ENCODE results near the gene CTNND2. TPM values are rescaled to one million over a fixed set of nuclear protein-coding genes. Genes with fewer than 3 reads are reported as not detected.

Gene CTNND2
- total and polyA plus RNA-seq, 3 donors from 2014 or later: 9.1 to 17.2 (median 11.3) TPM

- no peak for DNase-seq
- Histone ChIP-seq H3K36me3 (ENCODE audit: low read depth, missing control alignments) (no peaks in the 10 kb centered on the region), H3K27me3 (no peaks in the 10 kb centered on the region), H3K4me3 (no peak overlapping the region), H3K27ac (no peak overlapping the region), H3K4me1 (no peaks in the 10 kb centered on the region), H3K9me3 (no peaks in the 10 kb centered on the region)
- intact Hi-C loops (cut with DNase I; ENCODE audit: low total_unique reads): no loop called here
- WGBS, 2 donors: 88 to 91% methylated on average over 7 of the region's 7 CpGs
- TF ChIP-seq POLR2A (IDR thresholded peaks at IDR 0.05) (no peak), CTCF (IDR thresholded peaks at IDR 0.05) (no peak)
Observed at GRCh38 chr5:11527652-11528349, 376.4 kb downstream of the CTNND2 start.

- Histone ChIP-seq H3K27me3 (no peaks in the 10 kb centered on the region), H3K4me3 (no peak overlapping the region), H3K4me1 (no peaks in the 10 kb centered on the region), H3K36me3 (ENCODE audit: low read depth, missing control alignments) (no peaks in the 10 kb centered on the region), H3K9me3 (no peaks in the 10 kb centered on the region), H3K27ac (no peak overlapping the region)
- DNase-seq: no peak
- intact Hi-C loops (cut with DNase I; ENCODE audit: low total_unique reads): no loop called here
- TF ChIP-seq CTCF (IDR thresholded peaks at IDR 0.05) (no peak), POLR2A (IDR thresholded peaks at IDR 0.05) (no peak)
- 42 to 45% methylated on average over 2 of the region's 2 CpGs for WGBS, 2 donors
Observed at GRCh38 chr5:11525020-11525419, 379.2 kb downstream of the CTNND2 start.

- no peak for DNase-seq
- TF ChIP-seq CTCF (IDR thresholded peaks at IDR 0.05) (no peak), POLR2A (IDR thresholded peaks at IDR 0.05) (no peak)
- Histone ChIP-seq H3K36me3 (ENCODE audit: low read depth, missing control alignments) (no peaks in the 10 kb centered on the region), H3K4me3 (no peak overlapping the region), H3K27me3 (no peaks in the 10 kb centered on the region), H3K27ac (no peak overlapping the region), H3K9me3 (no peaks in the 10 kb centered on the region), H3K4me1 (no peaks in the 10 kb centered on the region)
- intact Hi-C loops (cut with DNase I; ENCODE audit: low total_unique reads): no loop called here
- WGBS, 2 donors: 52 to 57% methylated on average over 4 of the region's 4 CpGs
Observed at GRCh38 chr5:11524188-11524587, 380.1 kb downstream of the CTNND2 start.

- Histone ChIP-seq H3K4me3 (no peak overlapping the region), H3K4me1 (no peaks in the 10 kb centered on the region), H3K27ac (no peak overlapping the region), H3K27me3 (no peaks in the 10 kb centered on the region), H3K9me3 (no peaks in the 10 kb centered on the region), H3K36me3 (ENCODE audit: low read depth, missing control alignments) (no peaks in the 10 kb centered on the region)
- TF ChIP-seq POLR2A (IDR thresholded peaks at IDR 0.05): no peak
- TF ChIP-seq CTCF (IDR thresholded peaks at IDR 0.05): no peak
- WGBS, 2 donors: 92 to 93% methylated on average over 4 of the region's 4 CpGs
- no peak for DNase-seq
- intact Hi-C loops (cut with DNase I; ENCODE audit: low total_unique reads): no loop called here
Observed at GRCh38 chr5:11522796-11523195, 381.4 kb downstream of the CTNND2 start.
